IMR-90 (cell line): Measurements from ENCODE around the gene TIGD4. TPM values are rescaled to one million over a fixed set of nuclear protein-coding genes. Genes with fewer than 3 reads are reported as not detected.

Experiments
- ATAC-seq: fragments of 200-7000 bp; cut with Tn5 transposase; 2 replicates; pipeline ENCODE4 v1.9.1; 2020; ENCODE audit warnings: low read depth, mild to moderate bottlenecking, moderate library complexity
- BruUV-seq: library from RNA; stranded (reverse); fragments of 400-500 nt; replicated peaks from 2 replicates; lab custom pipeline; 2021; lab: Mats Ljungman, UMichigan
- CTCF ChIA-PET: fragments of 300-600 bp; formaldehyde crosslinking; extraction: SDS; loops from one replicate; lab custom pipeline; 2021; ENCODE audit warnings: antibody characterized with exemption; lab: Yijun Ruan, JAX
- POLR2A ChIA-PET: fragments of 300-600 bp; sonication (Branson Sonifier 250); formaldehyde crosslinking; loops from one replicate; lab custom pipeline; 2022; ENCODE audit warnings: antibody characterized with exemption; ENCODE audit not compliant: unreplicated experiment; lab: Charles Lee
- DNase-seq: peaks from one replicate; pipeline ENCODE4 v3.0.0; 2013
- H2AFZ ChIP-seq: replicated peaks from 2 replicates; pipeline ENCODE3; 2013; ENCODE audit warnings: low read length, mild to moderate bottlenecking; ENCODE audit not compliant: poor library complexity
- H2AK5ac ChIP-seq: 2 replicates; pipeline ENCODE4 v1.6.1; 2013; ENCODE audit warnings: low read depth, low read length, inconsistent platforms
- H2AK9ac ChIP-seq: replicated peaks from 2 replicates; pipeline ENCODE3; 2013; ENCODE audit warnings: mild to moderate bottlenecking, low read depth, low read length, moderate library complexity; ENCODE audit not compliant: poor library complexity
- H2BK120ac ChIP-seq: 2 replicates; pipeline ENCODE4 v1.6.1; 2013; ENCODE audit warnings: low read depth, low read length, inconsistent platforms
- H2BK15ac ChIP-seq: 3 replicates; pipeline ENCODE4 v1.6.1; 2013; ENCODE audit warnings: low read depth, low read length, inconsistent platforms
- H2BK20ac ChIP-seq: 2 replicates; pipeline ENCODE4 v1.6.1; 2013; ENCODE audit warnings: low read depth, mild to moderate bottlenecking, inconsistent platforms, low read length, moderate library complexity
- H2BK5ac ChIP-seq: 2 replicates; pipeline ENCODE4 v1.6.1; 2013; ENCODE audit warnings: mild to moderate bottlenecking, low read depth, low read length, inconsistent platforms; ENCODE audit not compliant: poor library complexity, severe bottlenecking
- H3K14ac ChIP-seq: replicated peaks from 2 replicates; pipeline ENCODE4 v1.6.1; 2013; ENCODE audit warnings: low read depth, low read length, inconsistent platforms
- H3K18ac ChIP-seq: 2 replicates; pipeline ENCODE4 v1.6.1; 2013; ENCODE audit warnings: low read depth, low read length, control low read depth
- H3K23ac ChIP-seq: 2 replicates; pipeline ENCODE4 v1.6.1; 2013; ENCODE audit warnings: low read depth, low read length, inconsistent platforms
- H3K27ac ChIP-seq: 2 replicates; pipeline ENCODE4 v1.5.1; 2013; ENCODE audit warnings: mild to moderate bottlenecking, control low read depth, low read length; ENCODE audit not compliant: insufficient read depth
- H3K27me3 ChIP-seq: 2 replicates; pipeline ENCODE4 v1.6.1; 2013; ENCODE audit warnings: low read length; ENCODE audit not compliant: control insufficient read depth, insufficient read depth
- H3K36me3 ChIP-seq: 2 replicates; pipeline ENCODE4 v1.6.1; 2013; ENCODE audit warnings: low read length, mixed read lengths; ENCODE audit not compliant: control insufficient read depth, insufficient read depth
- H3K4ac ChIP-seq: 2 replicates; pipeline ENCODE4 v1.6.1; 2013; ENCODE audit warnings: low read depth, low read length, inconsistent platforms
- H3K4me1 ChIP-seq: 2 replicates; pipeline ENCODE4 v1.6.1; 2013; ENCODE audit warnings: low read length, mixed read lengths; ENCODE audit not compliant: control insufficient read depth, insufficient read depth
- H3K4me2 ChIP-seq: 2 replicates; pipeline ENCODE4 v1.6.1; 2013; ENCODE audit warnings: low read depth, mild to moderate bottlenecking, control low read depth, low read length, moderate library complexity
- H3K4me3 ChIP-seq: 2 replicates; pipeline ENCODE4 v1.5.1; 2013; ENCODE audit warnings: low read depth, mild to moderate bottlenecking, control low read depth, low read length, moderate library complexity; ENCODE audit not compliant: insufficient read depth
- H3K56ac ChIP-seq: 2 replicates; pipeline ENCODE4 v1.6.1; 2013; ENCODE audit warnings: low read length, inconsistent platforms; ENCODE audit not compliant: insufficient read depth; ENCODE audit errors: extremely low read depth
- H3K79me1 ChIP-seq, 2 experiments: 2 replicates each; pipeline ENCODE4 v1.6.1; 2013; ENCODE audit warnings: low read length in 2 of 2, inconsistent platforms in 1 of 2, low read depth in 1 of 2
- H3K9ac ChIP-seq: 2 replicates; pipeline ENCODE4 v1.6.1; 2013; ENCODE audit warnings: low read depth, low read length, control low read depth
- H3K9me1 ChIP-seq: 2 replicates; pipeline ENCODE4 v1.6.1; 2013; ENCODE audit warnings: low read length, inconsistent platforms; ENCODE audit not compliant: insufficient read depth
- H3K9me3 ChIP-seq: 2 replicates; pipeline ENCODE4 v1.6.1; 2013; ENCODE audit warnings: low read length; ENCODE audit not compliant: control insufficient read depth, insufficient read depth
- H4K20me1 ChIP-seq: 2 replicates; pipeline ENCODE4 v1.6.1; 2013; ENCODE audit warnings: low read length, inconsistent platforms; ENCODE audit not compliant: insufficient read depth
- H4K5ac ChIP-seq: 2 replicates; pipeline ENCODE4 v1.6.1; 2013; ENCODE audit warnings: mild to moderate bottlenecking, low read depth, low read length, control low read depth
- H4K8ac ChIP-seq, 2 experiments: 2 replicates each; pipeline ENCODE4 v1.6.1; 2013; ENCODE audit warnings: low read depth in 2 of 2, low read length in 2 of 2, control low read depth in 1 of 2, inconsistent platforms in 1 of 2
- H4K91ac ChIP-seq: 2 replicates; pipeline ENCODE4 v1.6.1; 2013; ENCODE audit warnings: low read depth, low read length, inconsistent platforms; ENCODE audit not compliant: insufficient read depth
- BHLHE40 ChIP-seq: fragments of 150-350 bp; IDR thresholded peaks from 2 replicates; pipeline ENCODE4 v1.6.1; 2016; ENCODE audit warnings: mild to moderate bottlenecking, low read depth, low read length
- CEBPB ChIP-seq: IDR thresholded peaks from 2 replicates; pipeline ENCODE4 v1.6.1; 2012; ENCODE audit warnings: low read depth, low read length, improper control_type of control experiment
- CHD1 ChIP-seq: IDR thresholded peaks from 2 replicates; pipeline ENCODE4 v1.6.1; 2012; ENCODE audit warnings: low read depth, low read length, improper control_type of control experiment
- FOS ChIP-seq: fragments of 150-350 bp; IDR thresholded peaks from 2 replicates; pipeline ENCODE4 v1.6.1; 2016; ENCODE audit warnings: low read depth, low read length
- MAFK ChIP-seq: IDR thresholded peaks from 2 replicates; pipeline ENCODE4 v1.6.1; 2012; ENCODE audit warnings: low read depth, low read length, improper control_type of control experiment
- MAZ ChIP-seq: IDR thresholded peaks from 2 replicates; pipeline ENCODE4 v1.6.1; 2012; ENCODE audit warnings: low read depth, mild to moderate bottlenecking, low read length, improper control_type of control experiment, moderate library complexity, borderline replicate concordance
- MXI1 ChIP-seq: IDR thresholded peaks from 2 replicates; pipeline ENCODE4 v1.6.1; 2012; ENCODE audit warnings: low read depth, mild to moderate bottlenecking, low read length, moderate library complexity, borderline replicate concordance
- NFE2L2 ChIP-seq: fragments of 150-350 bp; IDR thresholded peaks from 2 replicates; pipeline ENCODE4 v1.6.1; 2016; ENCODE audit warnings: low read depth, mild to moderate bottlenecking, low read length
- POLR2A ChIP-seq: IDR thresholded peaks from 2 replicates; pipeline ENCODE4 v1.6.1; 2012; ENCODE audit warnings: mild to moderate bottlenecking, low read depth, low read length
- RAD21 ChIP-seq: IDR thresholded peaks from 2 replicates; pipeline ENCODE4 v1.6.1; 2012; ENCODE audit warnings: low read length, improper control_type of control experiment
- RCOR1 ChIP-seq: IDR thresholded peaks from 2 replicates; pipeline ENCODE4 v1.6.1; 2012; ENCODE audit warnings: mild to moderate bottlenecking, low read length, improper control_type of control experiment; ENCODE audit not compliant: insufficient replicate concordance
- RFX5 ChIP-seq: IDR thresholded peaks from 2 replicates; pipeline ENCODE4 v1.8.0; 2012; ENCODE audit warnings: low read depth, mild to moderate bottlenecking, low read length, moderate library complexity
- SMC3 ChIP-seq: fragments of 150-350 bp; IDR thresholded peaks from 2 replicates; pipeline ENCODE4 v1.6.1; 2016; ENCODE audit warnings: low read depth, mild to moderate bottlenecking, antibody characterized with exemption, low read length, moderate library complexity
- WGBS, 2 experiments: methylation state at CpG; one replicate each; pipeline versions ENCODE4 v1.1.5 to v1.1.7; 2013; ENCODE audit warnings: missing lambda C conversion rate in 2 of 2; ENCODE audit not compliant: insufficient read length in 1 of 2; ENCODE audit errors: extremely low coverage in 2 of 2; 5-methylcytosine and 5-hydroxymethylcytosine counted together
- dilution Hi-C: fragments of 300-500 bp; cut with HindIII; formaldehyde crosslinking; loops from one replicate; pipeline ENCODE4 v1.14.3; 2018; ENCODE audit warnings: low sequenced_read_pairs; ENCODE audit not compliant: unreplicated experiment
- in situ Hi-C: fragments of 300-500 bp; cut with MboI; formaldehyde crosslinking; loops from 3 replicates; pipeline ENCODE4 v1.14.3; 2019; ENCODE audit warnings: low sequenced_read_pairs, inconsistent platforms, mixed read lengths
- intact Hi-C: fragments of 100-400 bp; cut with micrococcal nuclease; formaldehyde crosslinking; loops from 2 replicates; pipeline ENCODE4 v1.10.0; 2022
- polyA plus RNA-seq, 3 experiments: library from polyadenylated mRNA; depleted of rRNA; stranded (reverse); fragments of >200 nt; gene quantifications; 2 replicates each; pipeline ENCODE4 v1.2.3, GENCODE V29; 2012; ENCODE audit warnings: low replicate concordance in 1 of 3
- total RNA-seq: library from RNA; depleted of rRNA; stranded (reverse); fragments of >200 nt; gene quantifications from 2 replicates; pipeline ENCODE4 v1.2.3, GENCODE V29; 2012
- TF ChIP-seq, protein P1 (sequence below): conservative IDR thresholded peaks from 2 replicates; pipeline ENCODE4 v1.5.1; 2012; ENCODE audit warnings: mild to moderate bottlenecking, low read depth, low read length, improper control_type of control experiment
- TF ChIP-seq, protein P2 (sequence below): fragments of 150-350 bp; IDR thresholded peaks from 2 replicates; pipeline ENCODE4 v1.6.1; 2016; ENCODE audit warnings: low read depth, mild to moderate bottlenecking, low read length, moderate library complexity, borderline replicate concordance
- TF ChIP-seq, protein P3 (sequence below): fragments of 150-350 bp; IDR thresholded peaks from 2 replicates; pipeline ENCODE4 v1.6.1; 2017; ENCODE audit warnings: mild to moderate bottlenecking, antibody characterized with exemption, low read length, low read depth

Gene TIGD4
- total and polyA plus RNA-seq, 2 of the 4 experiments (the other 2 are of a cell fraction) = 0.03 TPM; not detected in 1

DNA sequence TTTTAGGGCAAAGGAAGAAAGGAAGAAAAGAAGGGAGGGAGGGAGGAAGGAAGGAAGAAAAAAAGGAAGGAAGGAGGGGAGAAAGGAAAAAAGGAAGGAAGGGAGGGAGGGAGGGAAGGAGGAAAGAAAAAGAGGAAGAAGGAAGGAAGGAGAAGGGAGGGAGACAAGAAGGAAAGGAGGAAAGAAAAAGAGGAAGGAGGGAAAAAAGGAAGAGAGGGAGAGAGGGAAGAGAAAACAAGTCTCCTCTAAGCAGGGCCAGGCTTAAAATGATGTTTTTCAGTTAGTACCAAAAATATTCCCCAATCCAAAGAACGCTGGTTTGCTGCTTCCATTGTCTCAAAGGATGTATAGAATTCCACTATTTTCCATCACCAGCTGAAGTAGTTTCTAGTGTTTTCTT lies 2.0 kb downstream of the TIGD4 start:
- Histone ChIP-seq H3K9me3 (no peaks in the 10 kb centered on the region), H2BK15ac (no peak overlapping the region), H3K27ac (no peak overlapping the region), H4K8ac (no peak overlapping the region), H2BK5ac (no peak overlapping the region), H4K91ac (no peak overlapping the region), H2AFZ (no peak overlapping the region), H2BK120ac (no peak overlapping the region), H4K20me1 (0 out of 2 replicates have a peak, but pooled peaks cover 4% of the 10 kb centered on the region), H3K79me1 (peaks cover 0 to 14% of the 10 kb centered on the region in 2 experiments; a peak in 1 of 4 replicates), H3K9ac (no peak overlapping the region), H3K18ac (no peak overlapping the region), H3K4me3 (no peak overlapping the region), H3K36me3 (no peaks in the 10 kb centered on the region), H3K4me2 (no peak overlapping the region), H3K27me3 (peaks cover 6% of the 10 kb centered on the region; the same call in 1 of the 2 replicates), H3K4ac (no peak overlapping the region), H4K5ac (no peak overlapping the region), H3K56ac (no peak overlapping the region), H2AK9ac (no peak overlapping the region), H2BK20ac (no peak overlapping the region), H2AK5ac (no peak overlapping the region), H3K9me1 (no peaks in the 10 kb centered on the region), H3K4me1 (no peaks in the 10 kb centered on the region), H3K23ac (no peak overlapping the region), H3K14ac (no peak overlapping the region)
- no TSS peak for BruUV-seq
- dilution Hi-C loops = no loop called here
- intact Hi-C loops = no loop called here
- no CpG with 5 or more reads among the region's 1 CpG for WGBS, 2 experiments
- CTCF ChIA-PET = interaction anchor here (0.6 kb wide), 1 partner anchor 1632 kb away, joined by 3 read pairs; no protein-coding TSS in a partner anchor
- in situ Hi-C loops = no loop called here
- POLR2A ChIA-PET = no interaction called here
- ATAC-seq (no peak), DNase-seq (no peak)
- TF ChIP-seq MAFK (no peak), MAZ (no peak), RFX5 (no peak), RAD21 (no peak), CHD1 (no peak), POLR2A (no peak), RCOR1 (no peak), FOS (no peak), CEBPB (no peak), SMC3 (no peak), BHLHE40 (no peak), MXI1 (no peak), NFE2L2 (no peak)
- TF ChIP-seq, protein P1, sequence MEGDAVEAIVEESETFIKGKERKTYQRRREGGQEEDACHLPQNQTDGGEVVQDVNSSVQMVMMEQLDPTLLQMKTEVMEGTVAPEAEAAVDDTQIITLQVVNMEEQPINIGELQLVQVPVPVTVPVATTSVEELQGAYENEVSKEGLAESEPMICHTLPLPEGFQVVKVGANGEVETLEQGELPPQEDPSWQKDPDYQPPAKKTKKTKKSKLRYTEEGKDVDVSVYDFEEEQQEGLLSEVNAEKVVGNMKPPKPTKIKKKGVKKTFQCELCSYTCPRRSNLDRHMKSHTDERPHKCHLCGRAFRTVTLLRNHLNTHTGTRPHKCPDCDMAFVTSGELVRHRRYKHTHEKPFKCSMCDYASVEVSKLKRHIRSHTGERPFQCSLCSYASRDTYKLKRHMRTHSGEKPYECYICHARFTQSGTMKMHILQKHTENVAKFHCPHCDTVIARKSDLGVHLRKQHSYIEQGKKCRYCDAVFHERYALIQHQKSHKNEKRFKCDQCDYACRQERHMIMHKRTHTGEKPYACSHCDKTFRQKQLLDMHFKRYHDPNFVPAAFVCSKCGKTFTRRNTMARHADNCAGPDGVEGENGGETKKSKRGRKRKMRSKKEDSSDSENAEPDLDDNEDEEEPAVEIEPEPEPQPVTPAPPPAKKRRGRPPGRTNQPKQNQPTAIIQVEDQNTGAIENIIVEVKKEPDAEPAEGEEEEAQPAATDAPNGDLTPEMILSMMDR = no peak
- TF ChIP-seq, protein P2, sequence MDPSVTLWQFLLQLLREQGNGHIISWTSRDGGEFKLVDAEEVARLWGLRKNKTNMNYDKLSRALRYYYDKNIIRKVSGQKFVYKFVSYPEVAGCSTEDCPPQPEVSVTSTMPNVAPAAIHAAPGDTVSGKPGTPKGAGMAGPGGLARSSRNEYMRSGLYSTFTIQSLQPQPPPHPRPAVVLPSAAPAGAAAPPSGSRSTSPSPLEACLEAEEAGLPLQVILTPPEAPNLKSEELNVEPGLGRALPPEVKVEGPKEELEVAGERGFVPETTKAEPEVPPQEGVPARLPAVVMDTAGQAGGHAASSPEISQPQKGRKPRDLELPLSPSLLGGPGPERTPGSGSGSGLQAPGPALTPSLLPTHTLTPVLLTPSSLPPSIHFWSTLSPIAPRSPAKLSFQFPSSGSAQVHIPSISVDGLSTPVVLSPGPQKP = no peak
- TF ChIP-seq, protein P3, sequence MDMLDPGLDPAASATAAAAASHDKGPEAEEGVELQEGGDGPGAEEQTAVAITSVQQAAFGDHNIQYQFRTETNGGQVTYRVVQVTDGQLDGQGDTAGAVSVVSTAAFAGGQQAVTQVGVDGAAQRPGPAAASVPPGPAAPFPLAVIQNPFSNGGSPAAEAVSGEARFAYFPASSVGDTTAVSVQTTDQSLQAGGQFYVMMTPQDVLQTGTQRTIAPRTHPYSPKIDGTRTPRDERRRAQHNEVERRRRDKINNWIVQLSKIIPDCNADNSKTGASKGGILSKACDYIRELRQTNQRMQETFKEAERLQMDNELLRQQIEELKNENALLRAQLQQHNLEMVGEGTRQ = no peak
